Sigmoid colon (tissue), 4 donors: ENCODE data around the gene SLC8A1.

Experiments used
- CTCF ChIP-seq, 4 experiments: fragments of 450-650 bp in 3 of 4; fragments of 200-600 bp in 1 of 4; IDR thresholded peaks; one replicate each; pipeline ENCODE4 v1.5.1; 2016 to 2019; ENCODE audit warnings: antibody characterized with exemption in 4 of 4, mild to moderate bottlenecking in 3 of 4, moderate library complexity in 2 of 4
- EP300 ChIP-seq, 4 donors: sonication (generic); formaldehyde crosslinking; IDR thresholded peaks; one replicate each; pipeline ENCODE4 v1.6.1; 2017; ENCODE audit warnings: antibody characterized with exemption in 4 of 4
- POLR2A ChIP-seq, 2 donors: fragments of 450-650 bp; IDR thresholded peaks; one replicate each; pipeline ENCODE4 v1.6.1; 2016; ENCODE audit warnings: antibody characterized with exemption in 2 of 2, mild to moderate bottlenecking in 2 of 2, moderate library complexity in 2 of 2
- POLR2AphosphoS5 ChIP-seq, 4 donors: sonication (generic); formaldehyde crosslinking; IDR thresholded peaks; one replicate each; pipeline ENCODE4 v1.6.1; 2017; ENCODE audit warnings: antibody characterized with exemption in 4 of 4

- no peak for TF ChIP-seq CTCF (IDR thresholded peaks at IDR 0.05)
- no peak for TF ChIP-seq POLR2A (IDR thresholded peaks at IDR 0.05)
- no peak for TF ChIP-seq POLR2AphosphoS5 (IDR thresholded peaks at IDR 0.05)
- TF ChIP-seq EP300 (IDR thresholded peaks at IDR 0.05): no peak
These were observed 356.9 kb downstream of the SLC8A1 start for GRCh38 chr2:40095000-40095399.
